ENCODE results near the gene AUNIP. TPM values are rescaled to one million over a fixed set of nuclear protein-coding genes. Genes with fewer than 3 reads are reported as not detected.

Gene AUNIP
- total and polyA plus RNA-seq, 2 donors (not counting 1 experiment from before 2014, with no cell fraction given) = 0.33 to 1.2 TPM

DNA sequence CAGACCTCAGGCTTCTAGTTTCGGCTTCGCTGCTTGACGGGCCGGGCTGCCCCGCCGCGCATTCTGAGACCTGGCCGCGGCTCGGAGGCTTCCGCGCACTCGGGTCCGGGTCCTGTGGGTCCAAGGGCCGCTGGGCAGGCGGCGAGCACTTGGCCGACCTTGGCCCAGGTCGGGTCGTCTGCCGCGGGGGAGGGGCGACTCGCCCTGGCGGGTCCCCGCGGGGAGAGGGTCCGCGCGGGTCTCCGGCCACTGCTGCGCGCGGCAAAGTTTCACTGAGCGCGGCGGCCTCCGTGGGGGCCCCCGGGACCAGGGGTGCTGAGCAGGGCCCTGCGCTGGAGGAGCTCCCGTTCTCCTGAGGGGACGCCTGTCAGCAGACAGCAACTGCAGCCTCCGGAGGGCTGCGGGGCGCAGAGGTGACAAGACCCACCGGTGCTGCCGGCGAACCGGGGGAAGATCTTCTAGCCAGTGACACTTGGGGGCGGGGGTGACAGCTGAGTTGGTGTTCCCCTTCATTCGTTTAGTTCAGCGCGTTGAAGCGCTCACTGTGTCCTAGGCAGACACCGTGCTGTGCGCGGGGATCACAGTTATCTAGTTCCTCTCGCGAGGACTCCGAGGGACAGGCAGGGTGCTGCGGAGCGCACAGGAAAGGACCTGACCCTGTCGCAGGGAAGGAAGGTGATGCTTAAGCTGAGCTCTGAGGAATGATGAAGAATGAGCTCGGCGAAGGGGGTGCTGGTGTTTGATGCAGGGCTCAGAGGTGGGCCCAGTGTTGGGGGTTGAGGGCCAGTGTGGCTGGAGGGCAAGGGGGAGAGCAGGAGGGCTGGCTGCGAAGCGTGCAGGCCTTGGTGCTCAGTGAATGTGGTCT lies 38.8 kb downstream of the AUNIP start:
- TF ChIP-seq, protein P1, sequence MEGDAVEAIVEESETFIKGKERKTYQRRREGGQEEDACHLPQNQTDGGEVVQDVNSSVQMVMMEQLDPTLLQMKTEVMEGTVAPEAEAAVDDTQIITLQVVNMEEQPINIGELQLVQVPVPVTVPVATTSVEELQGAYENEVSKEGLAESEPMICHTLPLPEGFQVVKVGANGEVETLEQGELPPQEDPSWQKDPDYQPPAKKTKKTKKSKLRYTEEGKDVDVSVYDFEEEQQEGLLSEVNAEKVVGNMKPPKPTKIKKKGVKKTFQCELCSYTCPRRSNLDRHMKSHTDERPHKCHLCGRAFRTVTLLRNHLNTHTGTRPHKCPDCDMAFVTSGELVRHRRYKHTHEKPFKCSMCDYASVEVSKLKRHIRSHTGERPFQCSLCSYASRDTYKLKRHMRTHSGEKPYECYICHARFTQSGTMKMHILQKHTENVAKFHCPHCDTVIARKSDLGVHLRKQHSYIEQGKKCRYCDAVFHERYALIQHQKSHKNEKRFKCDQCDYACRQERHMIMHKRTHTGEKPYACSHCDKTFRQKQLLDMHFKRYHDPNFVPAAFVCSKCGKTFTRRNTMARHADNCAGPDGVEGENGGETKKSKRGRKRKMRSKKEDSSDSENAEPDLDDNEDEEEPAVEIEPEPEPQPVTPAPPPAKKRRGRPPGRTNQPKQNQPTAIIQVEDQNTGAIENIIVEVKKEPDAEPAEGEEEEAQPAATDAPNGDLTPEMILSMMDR (conservative IDR thresholded peaks at IDR 0.05 in 1 of 2, IDR thresholded peaks at IDR 0.05 in 1 of 2; ENCODE audit: low read depth in 1 of 2, low read length in 2 of 2) = no peak
- TF ChIP-seq EZH2 (IDR thresholded peaks at IDR 0.05; ENCODE audit: low read length, missing control alignments) = no peak

DNA sequence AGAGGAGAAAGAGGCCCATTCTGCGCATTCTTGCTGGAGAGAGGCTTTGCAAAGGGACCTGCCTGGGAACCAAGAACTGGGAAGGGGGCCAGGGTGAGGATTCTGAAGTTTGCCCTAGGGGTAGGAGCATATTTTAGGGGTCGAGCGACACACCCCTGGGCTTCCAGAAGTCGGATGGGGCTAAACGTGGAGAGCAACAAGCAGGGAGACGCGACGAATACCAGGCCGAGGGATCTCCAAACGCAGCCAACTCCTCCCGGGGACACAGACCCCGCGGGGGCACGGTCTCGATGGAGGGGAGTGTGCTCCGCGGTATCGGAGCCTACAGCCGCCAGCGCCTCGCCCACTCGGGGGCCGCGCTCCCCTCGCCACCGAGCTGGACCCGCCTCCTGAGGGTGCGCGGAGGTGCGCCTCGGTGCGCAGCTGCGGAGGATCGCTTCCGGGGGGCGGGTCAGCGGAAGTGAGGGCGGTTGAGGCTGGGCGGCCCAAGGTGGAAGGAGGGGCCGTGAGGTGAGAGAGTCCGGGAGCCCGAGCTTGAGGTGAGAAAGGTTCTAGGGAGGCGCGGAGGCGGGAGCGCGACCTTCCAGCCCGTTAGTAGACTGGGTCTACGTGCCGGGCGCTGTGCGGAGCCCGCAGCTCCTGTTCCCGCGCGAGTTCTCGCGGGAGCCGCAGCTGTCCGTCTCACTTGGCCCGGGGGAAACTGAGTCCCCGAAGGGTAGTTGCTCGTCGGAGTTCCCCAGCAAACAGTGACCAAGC lies 39.6 kb downstream of the AUNIP start, which contains the start of gene MTFR1L:
MTFR1L (plus strand) TSS at position 464 of the 756 bp plus-strand sequence. CDS start 3,151 bp downstream, outside the sequence.
- H3K79me2 ChIP-seq (ENCODE audit: control insufficient read depth, insufficient read depth, low read length) = peaks cover 32% of the 10 kb centered on the region
- H3K4me1 ChIP-seq (ENCODE audit: control insufficient read depth, extremely low read depth, insufficient read depth, low read length) = peaks cover 15% of the 10 kb centered on the region
- TF ChIP-seq EZH2 (IDR thresholded peaks at IDR 0.05; ENCODE audit: low read length, missing control alignments) = no peak
- TF ChIP-seq, protein P1 (conservative IDR thresholded peaks at IDR 0.05 in 1 of 2, IDR thresholded peaks at IDR 0.05 in 1 of 2; ENCODE audit: low read depth in 1 of 2, low read length in 2 of 2) = no peak
- peak; percentile 65 to 77 for DNase-seq (ENCODE audit: low read depth in 2 of 2)
- peak within 1 kb of the TSS; percentile 74 to 90 (median 80) for H3K4me3 ChIP-seq (replicated peaks in 1 of 4; ENCODE audit: control extremely low read depth in 1 of 4, insufficient read depth in 1 of 4, low read depth in 3 of 4, low read length in 4 of 4)
- no peaks in the 10 kb centered on the region for H3K9me3 ChIP-seq (ENCODE audit: control insufficient read depth, insufficient read depth, low read depth, low read length)
- no peaks in the 10 kb centered on the region for H3K36me3 ChIP-seq (ENCODE audit: control insufficient read depth, insufficient read depth, low read length)
- peak within 1 kb of the TSS; percentile 93 for H3K4me2 ChIP-seq (ENCODE audit: extremely low read depth, insufficient read depth, low read length)
- H4K20me1 ChIP-seq (ENCODE audit: control insufficient read depth, extremely low read depth, insufficient read depth, low read length) = no peaks in the 10 kb centered on the region
- H3K9ac ChIP-seq (ENCODE audit: insufficient read depth, low read length) = peak within 1 kb of the TSS; percentile 92
- peak within 1 kb of the TSS; percentile 83 for H3K27ac ChIP-seq (ENCODE audit: insufficient read depth, low read length)
- H3K27me3 ChIP-seq (ENCODE audit: control insufficient read depth, insufficient read depth, low read length) = no peaks in the 10 kb centered on the region
- peak within 1 kb of the TSS; percentile 74 for H2AFZ ChIP-seq (ENCODE audit: low read length)

More for the DNA sequence above, 38.8 kb downstream of the AUNIP start:
- peak overlapping the region; percentile 93 for H3K4me2 ChIP-seq (ENCODE audit: extremely low read depth, insufficient read depth, low read length)
- no peaks in the 10 kb centered on the region for H3K9me3 ChIP-seq (ENCODE audit: control insufficient read depth, insufficient read depth, low read depth, low read length)
- H3K9ac ChIP-seq (ENCODE audit: insufficient read depth, low read length) = peak overlapping the region; percentile 92
- no peaks in the 10 kb centered on the region for H3K27me3 ChIP-seq (ENCODE audit: control insufficient read depth, insufficient read depth, low read length)
- H3K36me3 ChIP-seq (ENCODE audit: control insufficient read depth, insufficient read depth, low read length) = no peaks in the 10 kb centered on the region
- peaks cover 15% of the 10 kb centered on the region for H3K4me1 ChIP-seq (ENCODE audit: control insufficient read depth, extremely low read depth, insufficient read depth, low read length)
- DNase-seq (ENCODE audit: low read depth in 2 of 2) = peak; percentile 55 to 61
- peaks cover 32% of the 10 kb centered on the region for H3K79me2 ChIP-seq (ENCODE audit: control insufficient read depth, insufficient read depth, low read length)
- H2AFZ ChIP-seq (ENCODE audit: low read length) = peak overlapping the region; percentile 61
- no peaks in the 10 kb centered on the region for H4K20me1 ChIP-seq (ENCODE audit: control insufficient read depth, extremely low read depth, insufficient read depth, low read length)
- peak overlapping the region; percentile 83 for H3K27ac ChIP-seq (ENCODE audit: insufficient read depth, low read length)
- peak overlapping the region; percentile 74 to 90 (median 80) for H3K4me3 ChIP-seq (replicated peaks in 1 of 4; ENCODE audit: control extremely low read depth in 1 of 4, insufficient read depth in 1 of 4, low read depth in 3 of 4, low read length in 4 of 4)

DNA sequence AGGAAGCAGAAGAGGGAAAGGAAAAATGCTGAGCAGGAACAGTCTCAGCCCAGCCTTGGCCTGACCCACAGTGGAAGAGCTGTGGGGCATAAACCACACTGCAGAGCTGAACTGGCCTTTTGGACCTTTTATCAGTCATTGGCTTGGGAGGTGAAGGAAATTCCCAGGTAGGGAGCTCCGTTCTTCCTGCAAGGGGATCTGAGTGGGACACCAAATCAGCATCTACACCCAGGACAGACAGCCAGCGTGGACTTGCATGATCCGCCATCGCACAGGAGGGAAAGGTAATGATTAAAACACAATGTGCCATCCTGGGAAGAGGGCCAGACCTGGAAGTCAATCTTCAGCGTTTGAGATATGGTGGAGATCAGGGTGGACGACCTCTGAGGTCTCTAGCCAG lies 40.7 kb downstream of the AUNIP start:
- H3K4me3 ChIP-seq (replicated peaks in 1 of 4; ENCODE audit: control extremely low read depth in 1 of 4, insufficient read depth in 1 of 4, low read depth in 3 of 4, low read length in 4 of 4) = peak overlapping the region in 2 of 4 experiments; percentile 83 to 90
- H3K4me1 ChIP-seq (ENCODE audit: control insufficient read depth, extremely low read depth, insufficient read depth, low read length) = peaks cover 15% of the 10 kb centered on the region
- no peaks in the 10 kb centered on the region for H3K9me3 ChIP-seq (ENCODE audit: control insufficient read depth, insufficient read depth, low read depth, low read length)
- TF ChIP-seq EZH2 (IDR thresholded peaks at IDR 0.05; ENCODE audit: low read length, missing control alignments) = no peak
- TF ChIP-seq, protein P1 (conservative IDR thresholded peaks at IDR 0.05 in 1 of 2, IDR thresholded peaks at IDR 0.05 in 1 of 2; ENCODE audit: low read depth in 1 of 2, low read length in 2 of 2) = no peak
- peak overlapping the region; percentile 85 for H3K4me2 ChIP-seq (ENCODE audit: extremely low read depth, insufficient read depth, low read length)
- no peak for DNase-seq (ENCODE audit: low read depth in 2 of 2)
- no peaks in the 10 kb centered on the region for H3K27me3 ChIP-seq (ENCODE audit: control insufficient read depth, insufficient read depth, low read length)
- H2AFZ ChIP-seq (ENCODE audit: low read length) = no peak overlapping the region
- H3K27ac ChIP-seq (ENCODE audit: insufficient read depth, low read length) = no peak overlapping the region
- H3K79me2 ChIP-seq (ENCODE audit: control insufficient read depth, insufficient read depth, low read length) = peaks cover 32% of the 10 kb centered on the region
- no peaks in the 10 kb centered on the region for H4K20me1 ChIP-seq (ENCODE audit: control insufficient read depth, extremely low read depth, insufficient read depth, low read length)
- H3K9ac ChIP-seq (ENCODE audit: insufficient read depth, low read length) = no peak overlapping the region
- H3K36me3 ChIP-seq (ENCODE audit: control insufficient read depth, insufficient read depth, low read length) = peaks cover 8% of the 10 kb centered on the region
